ENCODE data around the gene ZNF777.

ZNF777 gene

GRCh38 chr7:149459201-149459539, 1.7 kb downstream of the ZNF777 start:
- TF ChIP-seq CTCF (conservative IDR thresholded peaks at IDR 0.05; ENCODE audit: low read depth, low read length): no peak
- DNase-seq (ENCODE audit: low read depth): no peak
- peak overlapping the region; percentile 64 for H3K4me3 ChIP-seq (ENCODE audit: low read depth, low read length)

GRCh38 chr7:149458235-149458634, 2.6 kb downstream of the ZNF777 start:
- TF ChIP-seq CTCF (conservative IDR thresholded peaks at IDR 0.05; ENCODE audit: low read depth, low read length): no peak
- no peak for DNase-seq (ENCODE audit: low read depth)
- no peak overlapping the region for H3K4me3 ChIP-seq (ENCODE audit: low read depth, low read length)

GRCh38 chr7:149457766-149458165, 3.1 kb downstream of the ZNF777 start:
- no peak for DNase-seq (ENCODE audit: low read depth)
- no peak for TF ChIP-seq CTCF (conservative IDR thresholded peaks at IDR 0.05; ENCODE audit: low read depth, low read length)
- no peak overlapping the region for H3K4me3 ChIP-seq (ENCODE audit: low read depth, low read length)

GRCh38 chr7:149456506-149457421, 4.1 kb downstream of the ZNF777 start:
- DNase-seq (ENCODE audit: low read depth): no peak
- TF ChIP-seq CTCF (conservative IDR thresholded peaks at IDR 0.05; ENCODE audit: low read depth, low read length): no peak
- no peak overlapping the region for H3K4me3 ChIP-seq (ENCODE audit: low read depth, low read length)

GRCh38 chr7:149455175-149455950, 5.5 kb downstream of the ZNF777 start:
- no peak for DNase-seq (ENCODE audit: low read depth)
- no peak for TF ChIP-seq CTCF (conservative IDR thresholded peaks at IDR 0.05; ENCODE audit: low read depth, low read length)
- H3K4me3 ChIP-seq (ENCODE audit: low read depth, low read length): no peak overlapping the region

- DNase-seq (ENCODE audit: low read depth): no peak
- no peak overlapping the region for H3K4me3 ChIP-seq (ENCODE audit: low read depth, low read length)
- no peak for TF ChIP-seq CTCF (conservative IDR thresholded peaks at IDR 0.05; ENCODE audit: low read depth, low read length)
These were observed 6.1 kb downstream of the ZNF777 start for GRCh38 chr7:149454750-149455149.

All from choroid plexus epithelial cell (primary cell).